Body of pancreas (tissue), 4 donors: Measurements from ENCODE around the gene CAMKK2. TPM values are rescaled to one million over a fixed set of nuclear protein-coding genes. Genes with fewer than 3 reads are reported as not detected.

Experiments
- ATAC-seq: fragments of 150-250 bp; one replicate; pipeline ENCODE4 v1.9.1; 2016
- DNase-seq, 4 donors: peaks; one replicate each; pipeline ENCODE4 v3.0.0-alpha.2; 2019
- H3K27ac ChIP-seq, 4 donors: fragments of 200-600 bp; sonication (generic); 1 replicate in 3 of 4; 2 replicates in 1 of 4; pipeline versions ENCODE4 v1.5.1 to v1.6.1; 2016 to 2019; ENCODE audit warnings: mild to moderate bottlenecking in 1 of 4, mixed read lengths in 1 of 4, moderate library complexity in 1 of 4
- H3K27me3 ChIP-seq, 2 donors: fragments of 200-600 bp; sonication (generic); one replicate each; pipeline ENCODE4 v1.6.0; 2016; ENCODE audit warnings: mild to moderate bottlenecking in 1 of 2
- H3K36me3 ChIP-seq, 2 donors: fragments of 200-600 bp; sonication (generic); replicated peaks in 1 of 2; 2 replicates each; pipeline ENCODE4 v1.5.1; 2016; ENCODE audit warnings: low read depth in 2 of 2; ENCODE audit not compliant: insufficient read depth in 1 of 2
- H3K4me1 ChIP-seq: fragments of 200-600 bp; sonication (generic); one replicate; pipeline ENCODE4 v1.6.0; 2016
- H3K4me3 ChIP-seq, 2 donors: fragments of 200-600 bp; sonication (generic); 1 replicate in 1 of 2; 2 replicates in 1 of 2; pipeline ENCODE4 v1.5.1; 2016 to 2019
- H3K9me3 ChIP-seq, 3 donors: fragments of 200-600 bp; sonication (generic); 1 replicate in 2 of 3; 2 replicates in 1 of 3; pipeline ENCODE4 v1.5.1; 2016
- POLR2A ChIP-seq, 3 donors: fragments of 450-650 bp; IDR thresholded peaks; one replicate each; pipeline ENCODE4 v1.6.1; 2016; ENCODE audit warnings: antibody characterized with exemption in 3 of 3, mild to moderate bottlenecking in 2 of 3
- WGBS, 2 donors: methylation state at CpG; one replicate each; pipeline ENCODE4 v1.1.5; 2017; 5-methylcytosine and 5-hydroxymethylcytosine counted together
- intact Hi-C: fragments of 100-400 bp; cut with DNase I; formaldehyde crosslinking; loops from one replicate; pipeline ENCODE4 v1.15.1; 2023
- total RNA-seq, 2 donors: library from RNA; depleted of rRNA; stranded (reverse); fragments of >200 nt; gene quantifications; one replicate each; pipeline ENCODE4 v1.1.0, GENCODE V29; 2016
- TF ChIP-seq, protein P1 (sequence below), 7 experiments: fragments of 450-650 bp in 4 of 7; fragments of 200-600 bp in 3 of 7; sonication (generic) in 3 of 7; IDR thresholded peaks; one replicate each; pipeline ENCODE4 v1.5.1; 2016 to 2019; ENCODE audit warnings: antibody characterized with exemption in 7 of 7

Gene CAMKK2
- total RNA-seq, 2 donors from 2014 or later = 17.4 to 70.5 TPM

- peaks cover 0 to 2% of the 10 kb centered on the region in 2 donors for H3K36me3 ChIP-seq
- peak; percentile 57 to 82 (median 79) for DNase-seq
- H3K9me3 ChIP-seq = no peaks in the 10 kb centered on the region
- WGBS, 2 donors = 19 to 32% methylated on average over 5 of the region's 5 CpGs
- peak overlapping the region; percentile 79 to 90 (median 86) for H3K27ac ChIP-seq
- ATAC-seq = peak; percentile 67
- intact Hi-C loops = no loop called here
- H3K4me3 ChIP-seq = no peak overlapping the region
- TF ChIP-seq, protein P1, sequence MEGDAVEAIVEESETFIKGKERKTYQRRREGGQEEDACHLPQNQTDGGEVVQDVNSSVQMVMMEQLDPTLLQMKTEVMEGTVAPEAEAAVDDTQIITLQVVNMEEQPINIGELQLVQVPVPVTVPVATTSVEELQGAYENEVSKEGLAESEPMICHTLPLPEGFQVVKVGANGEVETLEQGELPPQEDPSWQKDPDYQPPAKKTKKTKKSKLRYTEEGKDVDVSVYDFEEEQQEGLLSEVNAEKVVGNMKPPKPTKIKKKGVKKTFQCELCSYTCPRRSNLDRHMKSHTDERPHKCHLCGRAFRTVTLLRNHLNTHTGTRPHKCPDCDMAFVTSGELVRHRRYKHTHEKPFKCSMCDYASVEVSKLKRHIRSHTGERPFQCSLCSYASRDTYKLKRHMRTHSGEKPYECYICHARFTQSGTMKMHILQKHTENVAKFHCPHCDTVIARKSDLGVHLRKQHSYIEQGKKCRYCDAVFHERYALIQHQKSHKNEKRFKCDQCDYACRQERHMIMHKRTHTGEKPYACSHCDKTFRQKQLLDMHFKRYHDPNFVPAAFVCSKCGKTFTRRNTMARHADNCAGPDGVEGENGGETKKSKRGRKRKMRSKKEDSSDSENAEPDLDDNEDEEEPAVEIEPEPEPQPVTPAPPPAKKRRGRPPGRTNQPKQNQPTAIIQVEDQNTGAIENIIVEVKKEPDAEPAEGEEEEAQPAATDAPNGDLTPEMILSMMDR (IDR thresholded peaks at IDR 0.05) = peak in 1 of 7 experiments; percentile 15
- no peak for TF ChIP-seq POLR2A (IDR thresholded peaks at IDR 0.05)
- H3K27me3 ChIP-seq = no peaks in the 10 kb centered on the region
- H3K4me1 ChIP-seq = peaks cover 81% of the 10 kb centered on the region
Measured at GRCh38 chr12:121217761-121218160, 78.7 kb downstream of the CAMKK2 start.

GRCh38 chr12:121217063-121217462, 79.4 kb downstream of the CAMKK2 start:
- no peak for ATAC-seq
- peaks cover 81% of the 10 kb centered on the region for H3K4me1 ChIP-seq
- WGBS, 2 donors = 19 to 42% methylated on average over 8 of the region's 8 CpGs

GRCh38 chr12:121216102-121216501, 80.4 kb downstream of the CAMKK2 start:
- Histone ChIP-seq H3K36me3 (peaks cover 0 to 2% of the 10 kb centered on the region in 2 donors), H3K27me3 (no peaks in the 10 kb centered on the region), H3K9me3 (no peaks in the 10 kb centered on the region), H3K27ac (peak overlapping the region; percentile 71 to 91 (median 88)), H3K4me1 (peaks cover 90% of the 10 kb centered on the region), H3K4me3 (no peak overlapping the region)
- DNase-seq (no peak), ATAC-seq (no peak)
- WGBS, 2 donors = 79 to 90% methylated on average over 4 of the region's 4 CpGs
- TF ChIP-seq POLR2A (IDR thresholded peaks at IDR 0.05) = no peak
- TF ChIP-seq, protein P1 (IDR thresholded peaks at IDR 0.05) = no peak
- intact Hi-C loops = no loop called here

More at GRCh38 chr12:121217063-121217462, 79.4 kb downstream of the CAMKK2 start:
- Histone ChIP-seq H3K4me3 (no peak overlapping the region), H3K27me3 (no peaks in the 10 kb centered on the region), H3K36me3 (peaks cover 0 to 2% of the 10 kb centered on the region in 2 donors), H3K9me3 (no peaks in the 10 kb centered on the region), H3K27ac (peak overlapping the region; percentile 42 to 90 (median 82))
- peak in 1 of 4 donors; percentile 39 for DNase-seq
- TF ChIP-seq POLR2A (IDR thresholded peaks at IDR 0.05) = no peak
- TF ChIP-seq, protein P1 (IDR thresholded peaks at IDR 0.05) = no peak
- intact Hi-C loops = no loop called here

DNA sequence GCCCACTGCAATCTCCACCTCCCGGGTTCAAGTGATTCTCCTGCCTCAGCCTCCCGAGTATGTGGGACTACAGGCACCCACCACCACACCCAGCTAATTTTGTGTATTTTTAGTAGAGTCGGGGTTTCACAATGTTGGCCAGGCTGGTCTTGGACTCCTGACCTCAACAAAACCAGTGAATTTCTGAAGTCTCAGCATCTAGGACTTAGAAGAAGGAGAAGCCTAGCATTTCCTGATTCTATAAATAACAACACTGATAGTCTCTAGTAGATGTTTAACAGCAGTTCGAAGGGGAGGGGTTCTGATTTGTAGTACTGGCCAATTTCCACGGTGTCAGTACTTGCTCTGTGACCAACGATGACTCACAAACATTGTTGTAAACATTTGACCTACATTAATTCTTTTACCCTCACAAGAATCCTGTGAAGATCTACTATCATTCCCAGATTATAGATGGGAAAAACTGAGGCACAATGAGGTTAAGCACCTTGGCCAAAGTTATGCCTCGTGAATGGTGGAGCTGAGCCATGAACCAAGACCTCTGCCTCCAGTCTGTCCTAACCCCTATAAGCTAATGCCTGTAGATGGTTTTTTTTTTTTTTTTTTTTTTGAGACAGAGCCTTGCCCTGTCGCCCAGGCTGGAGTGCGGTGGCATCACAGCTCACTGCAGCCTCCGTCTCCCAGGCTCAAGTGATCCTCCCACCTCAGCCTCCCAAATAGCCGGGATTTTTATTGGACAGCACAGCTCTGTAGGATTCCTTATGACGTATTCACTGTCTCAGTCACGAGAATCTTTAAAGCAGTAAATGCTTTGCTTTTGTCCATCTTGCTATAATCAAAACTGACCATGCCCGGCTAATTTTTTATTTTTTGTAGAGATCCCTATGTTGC, 81.4 kb downstream of the CAMKK2 start:
- no peaks in the 10 kb centered on the region for H3K36me3 ChIP-seq
- H3K4me3 ChIP-seq = no peak overlapping the region
- H3K4me1 ChIP-seq = peaks cover 87% of the 10 kb centered on the region
- H3K27ac ChIP-seq = peak overlapping the region; percentile 71 to 91 (median 88)
- intact Hi-C loops = no loop called here
- no peak for TF ChIP-seq POLR2A (IDR thresholded peaks at IDR 0.05)
- TF ChIP-seq, protein P1 (IDR thresholded peaks at IDR 0.05) = no peak
- ATAC-seq (peak; percentile 76), DNase-seq (peak; percentile 59 to 91 (median 80))
- H3K9me3 ChIP-seq = no peaks in the 10 kb centered on the region
- WGBS, 2 donors = 27 to 33% methylated on average over 14 of the region's 14 CpGs
- no peaks in the 10 kb centered on the region for H3K27me3 ChIP-seq
